Pancreas (tissue), 10 donors: Measurements from ENCODE around the gene PTGIS. TPM values are rescaled to one million over a fixed set of nuclear protein-coding genes. Genes with fewer than 3 reads are reported as not detected.
A peak's percentile ranks its signal among the peaks of the same experiment; 100 is the strongest.

Source experiments
- ATAC-seq, 4 donors: fragments of 200-7000 bp; cut with Tn5 transposase; one replicate each; pipeline versions ENCODE4 v1.8.0 to v1.9.1; 2020; ENCODE audit warnings: mild to moderate bottlenecking in 4 of 4, moderate library complexity in 4 of 4
- DNase-seq, 6 donors: peaks; one replicate each; pipeline ENCODE4 v3.0.0-alpha.2; 2020
- FAIRE-seq: peaks from 2 replicates; lab custom pipeline; 2012; peaks lifted over from hg19 to GRCh38; lab: Jason Lieb, UNC
- H3K27ac ChIP-seq, 4 donors: fragments of 200-600 bp; sonication (generic); 1 replicate in 3 of 4; 2 replicates in 1 of 4; pipeline versions ENCODE4 v1.5.0 to v1.8.0; 2020
- H3K27me3 ChIP-seq, 4 donors: fragments of 200-600 bp; one replicate each; pipeline ENCODE4 v1.8.0; 2021
- H3K36me3 ChIP-seq, 3 donors: fragments of 200-600 bp; sonication (generic) in 1 of 3; one replicate each; pipeline versions ENCODE4 v1.5.0 to v1.8.0; 2020 to 2021
- H3K4me1 ChIP-seq, 3 donors: fragments of 200-600 bp; one replicate each; pipeline ENCODE4 v1.8.0; 2021
- H3K4me3 ChIP-seq, 4 donors: fragments of 200-600 bp; sonication (generic) in 2 of 4; one replicate each; pipeline versions ENCODE4 v1.5.0 to v1.8.0; 2020 to 2021
- H3K9me3 ChIP-seq, 4 donors: fragments of 200-600 bp; one replicate each; pipeline ENCODE4 v1.8.0; 2021
- CTCF ChIP-seq, 4 donors: fragments of 200-600 bp; sonication (generic) in 3 of 4; IDR thresholded peaks; one replicate each; pipeline versions ENCODE4 v1.5.0 to v1.8.0; 2021; ENCODE audit warnings: antibody characterized with exemption in 4 of 4
- WGBS, 2 donors: extraction: QIAGEN DNeasy Blood & Tissue Kit; methylation state at CpG; one replicate each; pipeline ENCODE4 v1.1.7; 2013; 5-methylcytosine and 5-hydroxymethylcytosine counted together
- intact Hi-C, 3 donors: fragments of 100-400 bp; cut with DNase I; formaldehyde crosslinking; loops; one replicate each; pipeline versions ENCODE4 v1.11.1 to v1.14.2; 2022
- polyA plus RNA-seq, 2 donors: library from polyadenylated mRNA; stranded (reverse); fragments of 200-250 nt; gene quantifications; one replicate each; pipeline ENCODE4 v1.2.3, GENCODE V29; 2013
- total RNA-seq, 6 donors: library from RNA; stranded (reverse); fragmentation: NEBNext Ultra II Directional in 4 of 6; extraction: Animal tissue kit (Norgen Biotek cat#: 25700) in 4 of 6; gene quantifications; one replicate each; pipeline versions ENCODE4 v1.2.1 to v1.2.4, GENCODE V29; 2021 to 2023
- donor health status: healthy with polysubstance abuse.
- donor health status: DM: no; HTN: no; CAD: no; lungs with moderate emphysema.
- donor health status: DM: no; HTN: no; CAD: no.
- donor health status: control.
- donor health status: control.
- donor health status: Bipolar disorder and iron deficiency.
- donor health status: DM: yes; HTN: yes; CAD: no.
- donor health status: DM: no; HTN: no; CAD: no.
- donor health status: DM: no; HTN: no; CAD: no.
- donor health status: DM: yes; HTN: yes; CAD: no.

PTGIS gene
- total and polyA plus RNA-seq, 8 donors: 1.2 to 16.2 (median 2.9) TPM

DNA sequence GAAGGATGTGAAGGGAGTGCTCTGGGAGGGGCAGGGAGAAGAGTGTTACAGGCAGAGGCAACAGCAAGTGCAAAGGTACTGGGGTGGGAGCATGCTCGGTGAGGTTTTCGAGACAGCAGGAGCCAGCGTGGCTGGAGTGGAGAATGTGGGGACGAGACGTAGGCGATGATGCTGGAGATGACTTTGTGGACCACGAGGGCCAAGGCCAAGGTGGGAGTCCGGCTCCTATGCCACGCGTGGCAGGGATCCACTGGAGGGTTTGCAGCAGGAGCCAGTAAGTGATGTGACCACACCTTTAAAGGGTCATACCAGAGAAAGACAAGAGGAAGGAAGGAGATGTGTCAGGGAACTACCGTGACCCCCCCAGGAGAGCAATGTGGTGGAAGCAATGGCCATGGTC lies 7.3 kb downstream of the PTGIS start:
- Histone ChIP-seq H3K27me3 (no peaks in the 10 kb centered on the region), H3K36me3 (no peaks in the 10 kb centered on the region), H3K4me1 (no peaks in the 10 kb centered on the region), H3K9me3 (no peaks in the 10 kb centered on the region), H3K4me3 (no peak overlapping the region), H3K27ac (no peak overlapping the region)
- DNase-seq (no peak), ATAC-seq (no peak), FAIRE-seq (no peak)
- TF ChIP-seq CTCF (IDR thresholded peaks at IDR 0.05): no peak
- 75 to 94% methylated on average over 11 of the region's 11 CpGs for WGBS, 2 donors
- intact Hi-C loops: no loop called here

- H3K4me3 ChIP-seq: no peak overlapping the region
- DNase-seq (no peak), ATAC-seq (peak in 1 of 4 donors; percentile 11), FAIRE-seq (no peak)
- H3K4me1 ChIP-seq: no peaks in the 10 kb centered on the region
- intact Hi-C loops: no loop called here
- no peaks in the 10 kb centered on the region for H3K36me3 ChIP-seq
- WGBS, 2 donors: 74 to 86% methylated on average over 7 of the region's 7 CpGs
- H3K27ac ChIP-seq: no peak overlapping the region
- H3K27me3 ChIP-seq: no peaks in the 10 kb centered on the region
- TF ChIP-seq CTCF (IDR thresholded peaks at IDR 0.05): no peak
- no peaks in the 10 kb centered on the region for H3K9me3 ChIP-seq
Measured at GRCh38 chr20:49560186-49560585, 7.8 kb downstream of the PTGIS start.

GRCh38 chr20:49559411-49560081 lies 8.4 kb downstream of the PTGIS start:
- H3K36me3 ChIP-seq: no peaks in the 10 kb centered on the region
- no peak for FAIRE-seq
- peak in 2 of 4 donors; percentile 28 to 38 for ATAC-seq
- H3K27me3 ChIP-seq: no peaks in the 10 kb centered on the region
- no peaks in the 10 kb centered on the region for H3K9me3 ChIP-seq
- no peaks in the 10 kb centered on the region for H3K4me1 ChIP-seq
- intact Hi-C loops: no loop called here
- no peak overlapping the region for H3K4me3 ChIP-seq
- DNase-seq: no peak
- H3K27ac ChIP-seq: no peak overlapping the region
- 67 to 77% methylated on average over 19 of the region's 19 CpGs for WGBS, 2 donors
- no peak for TF ChIP-seq CTCF (IDR thresholded peaks at IDR 0.05)

- H3K36me3 ChIP-seq: no peaks in the 10 kb centered on the region
- no peaks in the 10 kb centered on the region for H3K27me3 ChIP-seq
- H3K4me3 ChIP-seq: no peak overlapping the region
- TF ChIP-seq CTCF (IDR thresholded peaks at IDR 0.05): no peak
- no peaks in the 10 kb centered on the region for H3K9me3 ChIP-seq
- no peak for ATAC-seq
- no peak overlapping the region for H3K27ac ChIP-seq
- intact Hi-C loops: no loop called here
- no peak for FAIRE-seq
- H3K4me1 ChIP-seq: no peaks in the 10 kb centered on the region
- 59 to 64% methylated on average over 8 of the region's 8 CpGs for WGBS, 2 donors
- no peak for DNase-seq
Measured at GRCh38 chr20:49558826-49559225, 9.1 kb downstream of the PTGIS start.

DNA sequence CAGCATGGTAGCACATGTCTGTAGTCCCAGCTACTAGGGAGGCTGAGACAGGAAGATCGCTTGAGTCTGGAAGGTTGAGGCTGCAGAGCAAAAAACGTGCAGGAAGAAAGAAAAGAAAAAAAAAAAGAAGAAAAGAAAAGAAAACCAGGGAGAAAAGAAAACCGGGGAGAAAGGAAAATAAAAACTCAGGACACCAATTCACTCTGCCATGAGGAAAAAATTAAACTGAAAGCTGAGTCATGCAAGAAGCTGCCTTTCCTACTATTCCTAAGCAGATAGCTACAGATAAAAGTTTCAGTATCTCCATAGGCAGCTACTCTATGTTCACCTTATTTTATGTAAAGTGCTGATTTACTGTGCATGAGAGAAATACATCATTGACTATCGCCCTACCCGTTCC lies 10.5 kb downstream of the PTGIS start:
- no peak for TF ChIP-seq CTCF (IDR thresholded peaks at IDR 0.05)
- Histone ChIP-seq H3K4me3 (no peak overlapping the region), H3K4me1 (no peaks in the 10 kb centered on the region), H3K27me3 (no peaks in the 10 kb centered on the region), H3K9me3 (no peaks in the 10 kb centered on the region), H3K27ac (no peak overlapping the region), H3K36me3 (no peaks in the 10 kb centered on the region)
- intact Hi-C loops: no loop called here
- WGBS, 2 donors: 69% methylated on average over 5 of the region's 5 CpGs
- no peak for ATAC-seq
- no peak for DNase-seq
- FAIRE-seq: no peak
